ENCODE measurements around the gene SLFNL1. TPM values are rescaled to one million over a fixed set of nuclear protein-coding genes. Genes with fewer than 3 reads are reported as not detected.

Gene SLFNL1
- total RNA-seq, 6 experiments from 2014 or later, result 0.06 to 0.27 (median 0.14) TPM; not detected in 3

DNA sequence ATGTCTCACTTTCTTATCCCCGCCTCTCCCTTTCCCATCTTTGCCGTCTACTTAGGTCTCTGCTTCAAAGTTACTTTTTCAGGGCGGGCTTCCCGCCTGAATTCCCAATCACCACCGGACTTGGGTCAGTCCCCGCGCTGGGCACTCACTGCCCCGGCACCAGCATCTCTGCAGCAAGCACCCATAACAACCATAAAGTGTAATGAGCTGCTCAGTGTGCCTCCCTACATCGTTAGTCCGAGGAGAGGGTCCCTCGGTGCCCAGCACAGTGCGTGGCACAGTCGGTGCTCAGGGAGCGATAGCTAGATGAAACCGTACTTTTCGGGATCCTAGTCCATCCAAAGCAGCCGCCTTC lies 42.7 kb downstream of the SLFNL1 start:
- peaks cover 0 to 20% (median 0%) of the 10 kb centered on the region in 4 donors for H3K4me1 ChIP-seq
- H3K27ac ChIP-seq, result peak overlapping the region in 2 of 3 donors; percentile 68 to 83
- no peaks in the 10 kb centered on the region for H3K36me3 ChIP-seq
- DNase-seq (no peak), ATAC-seq (no peak)
- TF ChIP-seq CTCF (IDR thresholded peaks at IDR 0.05), result no peak
- no peak for TF ChIP-seq POLR2A (IDR thresholded peaks at IDR 0.05)
- intact Hi-C loops (cut with DNase I), result no loop called here
- H3K4me3 ChIP-seq, result peak overlapping the region; percentile 76 to 87 (median 81)
- WGBS (ENCODE audit: insufficient coverage, low coverage, low lambda C conversion rate, missing lambda C conversion rate), result 67% methylated on average over 11 of the region's 17 CpGs
- H3K27me3 ChIP-seq, result no peaks in the 10 kb centered on the region
- H3K9me3 ChIP-seq, result no peaks in the 10 kb centered on the region

DNA sequence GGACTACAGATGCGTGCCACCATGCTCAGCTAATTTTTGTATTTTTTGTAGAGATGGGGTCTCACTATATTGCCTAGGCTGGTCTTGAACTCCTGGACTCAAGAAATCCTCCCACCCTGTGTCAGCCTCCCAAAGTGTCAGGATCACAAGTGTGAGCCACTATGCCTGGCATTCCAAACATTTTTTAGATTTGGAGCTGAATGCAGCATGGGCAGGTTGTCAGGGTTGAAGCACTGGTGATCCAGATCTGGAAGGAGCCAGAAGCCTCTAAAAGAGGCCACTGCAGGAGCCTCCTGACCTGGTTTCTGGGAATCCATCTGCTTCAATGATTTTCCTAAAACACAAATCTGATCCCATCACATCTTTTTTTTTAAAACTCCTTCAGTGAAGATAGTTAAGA lies 43.8 kb downstream of the SLFNL1 start:
- intact Hi-C loops (cut with DNase I), result no loop called here
- DNase-seq, result no peak
- ATAC-seq, result no peak
- H3K4me3 ChIP-seq, result no peak overlapping the region
- peaks cover 0 to 20% (median 0%) of the 10 kb centered on the region in 4 donors for H3K4me1 ChIP-seq
- no peaks in the 10 kb centered on the region for H3K9me3 ChIP-seq
- no peaks in the 10 kb centered on the region for H3K36me3 ChIP-seq
- no peak for TF ChIP-seq POLR2A (IDR thresholded peaks at IDR 0.05)
- no peak for TF ChIP-seq CTCF (IDR thresholded peaks at IDR 0.05)
- 83% methylated on average over 1 of the region's 1 CpG for WGBS (ENCODE audit: insufficient coverage, low coverage, low lambda C conversion rate, missing lambda C conversion rate)
- H3K27me3 ChIP-seq, result no peaks in the 10 kb centered on the region
- no peak overlapping the region for H3K27ac ChIP-seq

DNA sequence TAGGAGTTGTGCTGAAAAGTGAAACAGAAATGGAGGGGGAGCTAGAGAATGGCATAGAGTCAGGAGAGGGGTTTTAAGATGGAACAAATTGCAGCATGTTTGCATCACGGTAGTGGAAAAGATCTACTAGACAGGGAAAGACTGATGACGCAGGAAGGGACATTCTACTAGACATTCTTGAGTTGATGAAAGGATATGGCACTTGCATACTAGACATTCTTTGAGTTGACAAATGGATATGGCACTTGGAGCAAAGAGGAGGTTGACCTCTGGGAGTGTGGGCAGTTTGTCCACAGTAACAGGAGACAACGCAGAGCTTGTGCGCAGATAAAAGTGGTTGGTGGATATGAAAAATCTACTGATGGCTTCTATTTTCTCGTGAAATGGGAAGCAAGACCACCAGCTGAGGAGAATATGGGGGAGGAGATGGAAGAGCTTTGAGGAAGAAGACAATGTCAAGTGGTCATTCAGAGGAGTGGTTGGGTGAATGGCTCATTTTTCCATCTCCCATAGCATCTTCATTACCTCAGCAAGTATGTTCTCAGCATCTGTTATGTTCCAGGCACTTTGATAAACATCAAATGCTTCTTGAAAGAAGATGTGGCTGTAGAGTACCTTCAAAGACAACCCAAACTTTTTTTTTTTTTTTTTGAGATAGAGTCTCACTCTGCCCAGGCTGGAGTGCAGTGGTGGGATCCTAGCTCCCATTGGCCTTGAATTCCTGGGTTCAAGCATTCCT lies 44.4 kb downstream of the SLFNL1 start:
- TF ChIP-seq POLR2A (IDR thresholded peaks at IDR 0.05) (no peak), CTCF (IDR thresholded peaks at IDR 0.05) (no peak)
- 82% methylated on average over 5 of the region's 5 CpGs for WGBS (ENCODE audit: insufficient coverage, low coverage, low lambda C conversion rate, missing lambda C conversion rate)
- H3K4me3 ChIP-seq, result no peak overlapping the region
- intact Hi-C loops (cut with DNase I), result no loop called here
- no peaks in the 10 kb centered on the region for H3K27me3 ChIP-seq
- no peak overlapping the region for H3K27ac ChIP-seq
- no peak for ATAC-seq
- no peaks in the 10 kb centered on the region for H3K36me3 ChIP-seq
- peaks cover 0 to 20% (median 0%) of the 10 kb centered on the region in 4 donors for H3K4me1 ChIP-seq
- H3K9me3 ChIP-seq, result no peaks in the 10 kb centered on the region
- no peak for DNase-seq

DNA sequence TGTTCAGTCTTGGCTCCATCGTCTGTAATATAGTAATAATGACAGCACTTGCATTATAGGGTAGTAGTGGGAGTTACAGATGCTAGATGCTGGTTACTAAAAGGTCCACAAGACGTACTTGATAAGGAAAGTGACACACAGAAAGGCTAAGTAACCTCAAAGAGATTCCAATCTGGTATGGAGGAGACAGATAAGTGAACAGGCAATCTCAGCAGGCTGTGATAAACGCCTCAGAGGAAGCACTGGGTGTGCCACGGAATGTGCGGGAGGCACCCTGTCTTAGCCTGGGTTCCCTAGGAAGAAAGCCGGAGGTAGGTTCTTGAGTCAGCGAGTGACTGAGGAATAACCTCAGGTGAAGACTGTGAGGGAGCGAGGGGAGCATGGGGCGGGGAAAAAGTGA lies 46.6 kb downstream of the SLFNL1 start:
- Histone ChIP-seq H3K4me3 (no peak overlapping the region), H3K36me3 (no peaks in the 10 kb centered on the region), H3K27me3 (no peaks in the 10 kb centered on the region), H3K27ac (no peak overlapping the region), H3K4me1 (peaks cover 0 to 4% (median 0%) of the 10 kb centered on the region in 4 donors), H3K9me3 (no peaks in the 10 kb centered on the region)
- ATAC-seq, result no peak
- 79% methylated on average over 5 of the region's 9 CpGs for whole genome bisulfite sequencing (ENCODE audit: insufficient coverage, low coverage, low lambda C conversion rate, missing lambda C conversion rate)
- no peak for DNase-seq
- no peak for TF ChIP-seq POLR2A (IDR thresholded peaks at IDR 0.05)
- no peak for TF ChIP-seq CTCF (IDR thresholded peaks at IDR 0.05)
- intact Hi-C loops (cut with DNase I), result no loop called here
